Measurements from ENCODE around the gene FMO3.

Gene FMO3

DNA sequence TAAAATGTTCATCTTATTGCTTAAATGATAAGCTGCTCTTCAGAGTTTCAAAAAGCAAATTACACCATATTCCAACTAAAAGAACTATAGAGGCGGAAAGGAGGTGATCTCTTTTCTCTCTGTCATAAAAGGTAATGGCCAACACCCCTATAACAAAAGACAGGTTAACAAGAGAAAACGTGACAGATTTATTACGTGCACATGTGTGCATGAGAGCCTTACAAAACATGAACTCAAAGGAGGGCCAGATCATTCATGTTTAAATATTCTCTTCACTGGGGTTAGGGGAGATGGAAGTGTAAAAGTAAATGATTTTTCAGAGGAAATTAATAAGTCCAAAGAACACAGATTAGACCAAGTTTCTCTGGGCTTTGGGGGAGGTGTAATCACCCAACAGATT is 67.8 kb downstream of the FMO3 start:
- Histone ChIP-seq H3K36me3 (ENCODE audit: control insufficient read depth in 2 of 2, insufficient read depth in 1 of 2, low read length in 2 of 2) (no peaks in the 10 kb centered on the region), H3K4me1 (ENCODE audit: control insufficient read depth, insufficient read depth, low read length) (no peaks in the 10 kb centered on the region), H3K4me3 (ENCODE audit: low read depth, low read length) (no peak overlapping the region), H3K27ac (ENCODE audit: extremely low read depth, low read depth, low read length) (no peak overlapping the region), H3K9me3 (ENCODE audit: control insufficient read depth, insufficient read depth, low read depth, low read length) (no peaks in the 10 kb centered on the region)
- TF ChIP-seq YY2 (tag by site-specific recombination; IDR thresholded peaks at IDR 0.05) (no peak), ZNF416 (tag by site-specific recombination; IDR thresholded peaks at IDR 0.05) (no peak), OVOL3 (tag by site-specific recombination; IDR thresholded peaks at IDR 0.05) (no peak), SCRT2 (tag by site-specific recombination; IDR thresholded peaks at IDR 0.05) (no peak), ZNF549 (tag by site-specific recombination; IDR thresholded peaks at IDR 0.05) (no peak), ZBTB20 (tag by site-specific recombination; IDR thresholded peaks at IDR 0.05) (no peak), ZBTB7A (tag by site-specific recombination; IDR thresholded peaks at IDR 0.05; ENCODE audit: low read depth) (no peak), ZBTB17 (tag by site-specific recombination; IDR thresholded peaks at IDR 0.05) (no peak), EGR2 (tag by site-specific recombination; IDR thresholded peaks at IDR 0.05; ENCODE audit: low read depth) (no peak), ZNF366 (tag by site-specific recombination; conservative IDR thresholded peaks at IDR 0.05) (no peak), ZNF302 (tag by site-specific recombination; IDR thresholded peaks at IDR 0.05; ENCODE audit: low read depth) (no peak), ZNF391 (tag by site-specific recombination; IDR thresholded peaks at IDR 0.05; ENCODE audit: borderline replicate concordance, low read depth) (no peak), ZNF837 (tag by site-specific recombination; IDR thresholded peaks at IDR 0.05) (no peak), BCL11B (tag by site-specific recombination; IDR thresholded peaks at IDR 0.05; ENCODE audit: low read depth) (no peak), ZNF704 (tag by site-specific recombination; IDR thresholded peaks at IDR 0.05) (no peak)
- TF ChIP-seq, protein P1, sequence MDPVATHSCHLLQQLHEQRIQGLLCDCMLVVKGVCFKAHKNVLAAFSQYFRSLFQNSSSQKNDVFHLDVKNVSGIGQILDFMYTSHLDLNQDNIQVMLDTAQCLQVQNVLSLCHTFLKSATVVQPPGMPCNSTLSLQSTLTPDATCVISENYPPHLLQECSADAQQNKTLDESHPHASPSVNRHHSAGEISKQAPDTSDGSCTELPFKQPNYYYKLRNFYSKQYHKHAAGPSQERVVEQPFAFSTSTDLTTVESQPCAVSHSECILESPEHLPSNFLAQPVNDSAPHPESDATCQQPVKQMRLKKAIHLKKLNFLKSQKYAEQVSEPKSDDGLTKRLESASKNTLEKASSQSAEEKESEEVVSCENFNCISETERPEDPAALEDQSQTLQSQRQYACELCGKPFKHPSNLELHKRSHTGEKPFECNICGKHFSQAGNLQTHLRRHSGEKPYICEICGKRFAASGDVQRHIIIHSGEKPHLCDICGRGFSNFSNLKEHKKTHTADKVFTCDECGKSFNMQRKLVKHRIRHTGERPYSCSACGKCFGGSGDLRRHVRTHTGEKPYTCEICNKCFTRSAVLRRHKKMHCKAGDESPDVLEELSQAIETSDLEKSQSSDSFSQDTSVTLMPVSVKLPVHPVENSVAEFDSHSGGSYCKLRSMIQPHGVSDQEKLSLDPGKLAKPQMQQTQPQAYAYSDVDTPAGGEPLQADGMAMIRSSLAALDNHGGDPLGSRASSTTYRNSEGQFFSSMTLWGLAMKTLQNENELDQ (tag by site-specific recombination; IDR thresholded peaks at IDR 0.05; ENCODE audit: low read depth), result no peak
- TF ChIP-seq, protein P2, sequence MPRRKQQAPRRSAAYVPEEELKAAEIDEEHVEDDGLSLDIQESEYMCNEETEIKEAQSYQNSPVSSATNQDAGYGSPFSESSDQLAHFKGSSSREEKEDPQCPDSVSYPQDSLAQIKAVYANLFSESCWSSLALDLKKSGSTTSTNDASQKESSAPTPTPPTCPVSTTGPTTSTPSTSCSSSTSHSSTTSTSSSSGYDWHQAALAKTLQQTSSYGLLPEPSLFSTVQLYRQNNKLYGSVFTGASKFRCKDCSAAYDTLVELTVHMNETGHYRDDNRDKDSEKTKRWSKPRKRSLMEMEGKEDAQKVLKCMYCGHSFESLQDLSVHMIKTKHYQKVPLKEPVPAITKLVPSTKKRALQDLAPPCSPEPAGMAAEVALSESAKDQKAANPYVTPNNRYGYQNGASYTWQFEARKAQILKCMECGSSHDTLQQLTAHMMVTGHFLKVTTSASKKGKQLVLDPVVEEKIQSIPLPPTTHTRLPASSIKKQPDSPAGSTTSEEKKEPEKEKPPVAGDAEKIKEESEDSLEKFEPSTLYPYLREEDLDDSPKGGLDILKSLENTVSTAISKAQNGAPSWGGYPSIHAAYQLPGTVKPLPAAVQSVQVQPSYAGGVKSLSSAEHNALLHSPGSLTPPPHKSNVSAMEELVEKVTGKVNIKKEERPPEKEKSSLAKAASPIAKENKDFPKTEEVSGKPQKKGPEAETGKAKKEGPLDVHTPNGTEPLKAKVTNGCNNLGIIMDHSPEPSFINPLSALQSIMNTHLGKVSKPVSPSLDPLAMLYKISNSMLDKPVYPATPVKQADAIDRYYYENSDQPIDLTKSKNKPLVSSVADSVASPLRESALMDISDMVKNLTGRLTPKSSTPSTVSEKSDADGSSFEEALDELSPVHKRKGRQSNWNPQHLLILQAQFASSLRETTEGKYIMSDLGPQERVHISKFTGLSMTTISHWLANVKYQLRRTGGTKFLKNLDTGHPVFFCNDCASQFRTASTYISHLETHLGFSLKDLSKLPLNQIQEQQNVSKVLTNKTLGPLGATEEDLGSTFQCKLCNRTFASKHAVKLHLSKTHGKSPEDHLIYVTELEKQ (tag by site-specific recombination; IDR thresholded peaks at IDR 0.05; ENCODE audit: borderline replicate concordance), result no peak
- TF ChIP-seq, protein P3, sequence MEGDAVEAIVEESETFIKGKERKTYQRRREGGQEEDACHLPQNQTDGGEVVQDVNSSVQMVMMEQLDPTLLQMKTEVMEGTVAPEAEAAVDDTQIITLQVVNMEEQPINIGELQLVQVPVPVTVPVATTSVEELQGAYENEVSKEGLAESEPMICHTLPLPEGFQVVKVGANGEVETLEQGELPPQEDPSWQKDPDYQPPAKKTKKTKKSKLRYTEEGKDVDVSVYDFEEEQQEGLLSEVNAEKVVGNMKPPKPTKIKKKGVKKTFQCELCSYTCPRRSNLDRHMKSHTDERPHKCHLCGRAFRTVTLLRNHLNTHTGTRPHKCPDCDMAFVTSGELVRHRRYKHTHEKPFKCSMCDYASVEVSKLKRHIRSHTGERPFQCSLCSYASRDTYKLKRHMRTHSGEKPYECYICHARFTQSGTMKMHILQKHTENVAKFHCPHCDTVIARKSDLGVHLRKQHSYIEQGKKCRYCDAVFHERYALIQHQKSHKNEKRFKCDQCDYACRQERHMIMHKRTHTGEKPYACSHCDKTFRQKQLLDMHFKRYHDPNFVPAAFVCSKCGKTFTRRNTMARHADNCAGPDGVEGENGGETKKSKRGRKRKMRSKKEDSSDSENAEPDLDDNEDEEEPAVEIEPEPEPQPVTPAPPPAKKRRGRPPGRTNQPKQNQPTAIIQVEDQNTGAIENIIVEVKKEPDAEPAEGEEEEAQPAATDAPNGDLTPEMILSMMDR (tag by site-specific recombination; IDR thresholded peaks at IDR 0.05), result no peak
- TF ChIP-seq, protein P4, sequence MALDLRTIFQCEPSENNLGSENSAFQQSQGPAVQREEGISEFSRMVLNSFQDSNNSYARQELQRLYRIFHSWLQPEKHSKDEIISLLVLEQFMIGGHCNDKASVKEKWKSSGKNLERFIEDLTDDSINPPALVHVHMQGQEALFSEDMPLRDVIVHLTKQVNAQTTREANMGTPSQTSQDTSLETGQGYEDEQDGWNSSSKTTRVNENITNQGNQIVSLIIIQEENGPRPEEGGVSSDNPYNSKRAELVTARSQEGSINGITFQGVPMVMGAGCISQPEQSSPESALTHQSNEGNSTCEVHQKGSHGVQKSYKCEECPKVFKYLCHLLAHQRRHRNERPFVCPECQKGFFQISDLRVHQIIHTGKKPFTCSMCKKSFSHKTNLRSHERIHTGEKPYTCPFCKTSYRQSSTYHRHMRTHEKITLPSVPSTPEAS (tag by site-specific recombination; IDR thresholded peaks at IDR 0.05), result no peak
- CTCF ChIA-PET, result interaction anchor here (0.6 kb wide), 1 partner anchor 28 kb away, joined by 4 read pairs; no protein-coding TSS in a partner anchor
- POLR2A ChIA-PET, result no interaction called here
